Spleen (tissue), 7 donors: ENCODE data around the gene ELN.

Experiments
- CTCF ChIP-seq, 11 experiments: fragments of 200-600 bp in 7 of 11; fragments of 450-650 bp in 4 of 11; sonication (generic) in 4 of 11; IDR thresholded peaks in 8 of 11; conservative IDR thresholded peaks in 3 of 11; 1 replicate in 7 of 11; 2 replicates in 4 of 11; pipeline versions ENCODE4 v1.4.0 to v1.8.0; 2016 to 2021; ENCODE audit warnings: antibody characterized with exemption in 11 of 11, inconsistent platforms in 4 of 11, mild to moderate bottlenecking in 1 of 11
- POLR2A ChIP-seq, 3 donors: fragments of 450-650 bp; IDR thresholded peaks; one replicate each; pipeline ENCODE4 v1.5.1; 2017; ENCODE audit warnings: antibody characterized with exemption in 3 of 3, mild to moderate bottlenecking in 1 of 3
- POLR2AphosphoS5 ChIP-seq, 3 donors: sonication (generic); formaldehyde crosslinking; IDR thresholded peaks; one replicate each; pipeline ENCODE4 v1.5.1; 2017; ENCODE audit warnings: antibody characterized with exemption in 3 of 3
- donor health status: DM: no; HTN: no; CAD: no; lungs with moderate emphysema.
- donor health status: DM: no; HTN: no; CAD: no.
- donor health status: DM: no; HTN: no; CAD: no.

GRCh38 chr7:74032624-74033371 lies 4.8 kb downstream of the ELN start:
- TF ChIP-seq CTCF (IDR thresholded peaks at IDR 0.05 in 8 of 11, conservative IDR thresholded peaks at IDR 0.05 in 3 of 11) (no peak), POLR2A (IDR thresholded peaks at IDR 0.05) (no peak), POLR2AphosphoS5 (IDR thresholded peaks at IDR 0.05) (no peak)
